A549 (cell line): ENCODE results near the gene MEGF6. TPM values are rescaled to one million over a fixed set of nuclear protein-coding genes. Genes with fewer than 3 reads are reported as not detected.

ENCODE experiments used
- ATAC-seq, 2 experiments: fragments of 200-7000 bp in 1 of 2; fragments of >200 bp in 1 of 2; cut with Nextera tagmentation in 1 of 2; cut with Tn5 transposase in 1 of 2; 3 replicates each; pipeline versions ENCODE4 v1.8.0 to v1.9.1; 2018 to 2020; ENCODE audit warnings: mild to moderate bottlenecking in 1 of 2, moderate library complexity in 1 of 2
- CTCF ChIA-PET: fragments of 300-600 bp; sonication (Branson Sonifier 250); formaldehyde crosslinking; extraction: SDS; loops from one replicate; lab custom pipeline; 2021; ENCODE audit warnings: antibody characterized with exemption, inconsistent platforms; lab: Yijun Ruan, JAX
- POLR2A ChIA-PET: fragments of 350-600 bp; formaldehyde crosslinking; extraction: SDS; loops from one replicate; lab custom pipeline; 2021; ENCODE audit warnings: antibody characterized with exemption, inconsistent platforms; lab: Yijun Ruan, JAX
- DNase-seq, 2 experiments: peaks; one replicate each; pipeline versions ENCODE4 v3.0.0 to v3.0.0-alpha.2; 2011 to 2016; ENCODE audit warnings: low read depth in 1 of 2, low spot score in 1 of 2
- FAIRE-seq: peaks from 2 replicates; lab custom pipeline; 2011; peaks lifted over from hg19 to GRCh38; lab: Jason Lieb, UNC
- H3K27ac ChIP-seq, 2 experiments: fragments of >200 bp; sonication (Bioruptor Twin); formaldehyde crosslinking; 3 replicates each; pipeline ENCODE4 v1.5.1; 2016 to 2017
- H3K4me1 ChIP-seq: fragments of >200 bp; sonication (Bioruptor Twin); formaldehyde crosslinking; 3 replicates; pipeline ENCODE4 v1.6.1; 2016
- H3K4me2 ChIP-seq: fragments of >200 bp; sonication (Bioruptor Twin); formaldehyde crosslinking; 3 replicates; pipeline ENCODE4 v1.6.1; 2016
- H3K4me3 ChIP-seq: fragments of >200 bp; sonication (Bioruptor Twin); formaldehyde crosslinking; 3 replicates; pipeline ENCODE4 v1.5.1; 2016
- H3K9me3 ChIP-seq: fragments of >200 bp; sonication (Bioruptor Twin); formaldehyde crosslinking; 3 replicates; pipeline ENCODE4 v1.6.1; 2016
- CBX2 ChIP-seq: fragments of 200-600 bp; sonication (generic); IDR thresholded peaks from 2 replicates; pipeline ENCODE4 v1.6.1; 2016; ENCODE audit warnings: low read depth, mild to moderate bottlenecking, borderline replicate concordance
- CEBPB ChIP-seq, 2 experiments: fragments of >200 bp in 1 of 2; sonication (Bioruptor Twin) in 1 of 2; formaldehyde crosslinking in 1 of 2; IDR thresholded peaks; 2 replicates each; pipeline ENCODE4 v1.6.1; 2012 to 2016
- CTCF ChIP-seq: fragments of >200 bp; sonication (Bioruptor Twin); formaldehyde crosslinking; IDR thresholded peaks from 3 replicates; pipeline ENCODE4 v1.5.1; 2016
- FOSB ChIP-seq: fragments of 250-450 bp; sonication (Bioruptor Pico); IDR thresholded peaks from 2 replicates; pipeline ENCODE4 v1.5.0; 2020; ENCODE audit warnings: mild to moderate bottlenecking, moderate library complexity
- GATA3 ChIP-seq: IDR thresholded peaks from 2 replicates; pipeline ENCODE4 v1.6.1; 2012; ENCODE audit warnings: borderline replicate concordance
- HEYL ChIP-seq: fragments of 250-450 bp; sonication (Bioruptor Pico); IDR thresholded peaks from 2 replicates; pipeline ENCODE4 v1.8.0; 2021; ENCODE audit warnings: mild to moderate bottlenecking, moderate library complexity
- JUNB ChIP-seq: fragments of >200 bp; sonication (Bioruptor Twin); formaldehyde crosslinking; IDR thresholded peaks from 2 replicates; pipeline ENCODE4 v1.6.1; 2016
- NR3C1 ChIP-seq: fragments of >200 bp; sonication (Bioruptor Twin); formaldehyde crosslinking; IDR thresholded peaks from 3 replicates; pipeline ENCODE4 v1.6.1; 2017
- RAD21 ChIP-seq, 2 experiments: fragments of >200 bp in 1 of 2; sonication (Bioruptor Twin) in 1 of 2; formaldehyde crosslinking in 1 of 2; IDR thresholded peaks in 1 of 2; conservative IDR thresholded peaks in 1 of 2; 2 replicates in 1 of 2; 3 replicates in 1 of 2; pipeline ENCODE4 v1.6.1; 2012 to 2018; ENCODE audit warnings: inconsistent platforms in 1 of 2
- RARB ChIP-seq: fragments of 250-450 bp; sonication (Bioruptor Pico); IDR thresholded peaks from 2 replicates; pipeline ENCODE4 v1.8.0; 2021; ENCODE audit warnings: mild to moderate bottlenecking, moderate library complexity
- RCOR1 ChIP-seq: fragments of 150-350 bp; IDR thresholded peaks from 2 replicates; pipeline ENCODE4 v1.6.1; 2014; ENCODE audit warnings: antibody characterized with exemption, low read length, low read depth
- WGBS: methylation state at CpG from one replicate; pipeline ENCODE4 v1.1.6; 2017; ENCODE audit errors: missing lambda C conversion rate; 5-methylcytosine and 5-hydroxymethylcytosine counted together
- polyA plus RNA-seq, 4 experiments: library from polyadenylated mRNA; depleted of rRNA in 3 of 4; stranded (reverse); fragments of >200 nt; fragmentation: RNase III in 1 of 4; extraction: RNeasy Plus Mini Kit Qiagen cat#74134 plus additional on column Dnase treatment in 1 of 4; gene quantifications; 2 replicates in 3 of 4; 3 replicates in 1 of 4; pipeline ENCODE4 v1.2.3, GENCODE V29; 2011 to 2017
- TF ChIP-seq, protein P1 (sequence below): fragments of 200-600 bp; sonication (generic); IDR thresholded peaks from 2 replicates; pipeline ENCODE4 v1.6.1; 2016; ENCODE audit warnings: antibody characterized with exemption, mild to moderate bottlenecking, moderate library complexity
- TF ChIP-seq, protein P2 (sequence below): IDR thresholded peaks from 2 replicates; pipeline ENCODE4 v1.6.1; 2012
- TF ChIP-seq, protein P3 (sequence below): IDR thresholded peaks from 2 replicates; pipeline ENCODE4 v1.6.1; 2012

The MEGF6 gene
- polyA plus RNA-seq, 2 of the 4 experiments (the other 2 are of a cell fraction): 0.66 to 13.7 TPM

- POLR2A ChIA-PET: no interaction called here
- no peak for FAIRE-seq
- WGBS: 81% methylated on average over 5 of the region's 11 CpGs
- Histone ChIP-seq H3K4me2 (no peak overlapping the region), H3K27ac (no peak overlapping the region), H3K9me3 (no peaks in the 10 kb centered on the region), H3K4me3 (no peak overlapping the region), H3K4me1 (peaks cover 3% of the 10 kb centered on the region; the same call in 1 of the 3 replicates)
- TF ChIP-seq CTCF (no peak), HEYL (CRISPR knock-in tag) (no peak), RARB (no peak), RCOR1 (no peak)
- TF ChIP-seq, protein P1, sequence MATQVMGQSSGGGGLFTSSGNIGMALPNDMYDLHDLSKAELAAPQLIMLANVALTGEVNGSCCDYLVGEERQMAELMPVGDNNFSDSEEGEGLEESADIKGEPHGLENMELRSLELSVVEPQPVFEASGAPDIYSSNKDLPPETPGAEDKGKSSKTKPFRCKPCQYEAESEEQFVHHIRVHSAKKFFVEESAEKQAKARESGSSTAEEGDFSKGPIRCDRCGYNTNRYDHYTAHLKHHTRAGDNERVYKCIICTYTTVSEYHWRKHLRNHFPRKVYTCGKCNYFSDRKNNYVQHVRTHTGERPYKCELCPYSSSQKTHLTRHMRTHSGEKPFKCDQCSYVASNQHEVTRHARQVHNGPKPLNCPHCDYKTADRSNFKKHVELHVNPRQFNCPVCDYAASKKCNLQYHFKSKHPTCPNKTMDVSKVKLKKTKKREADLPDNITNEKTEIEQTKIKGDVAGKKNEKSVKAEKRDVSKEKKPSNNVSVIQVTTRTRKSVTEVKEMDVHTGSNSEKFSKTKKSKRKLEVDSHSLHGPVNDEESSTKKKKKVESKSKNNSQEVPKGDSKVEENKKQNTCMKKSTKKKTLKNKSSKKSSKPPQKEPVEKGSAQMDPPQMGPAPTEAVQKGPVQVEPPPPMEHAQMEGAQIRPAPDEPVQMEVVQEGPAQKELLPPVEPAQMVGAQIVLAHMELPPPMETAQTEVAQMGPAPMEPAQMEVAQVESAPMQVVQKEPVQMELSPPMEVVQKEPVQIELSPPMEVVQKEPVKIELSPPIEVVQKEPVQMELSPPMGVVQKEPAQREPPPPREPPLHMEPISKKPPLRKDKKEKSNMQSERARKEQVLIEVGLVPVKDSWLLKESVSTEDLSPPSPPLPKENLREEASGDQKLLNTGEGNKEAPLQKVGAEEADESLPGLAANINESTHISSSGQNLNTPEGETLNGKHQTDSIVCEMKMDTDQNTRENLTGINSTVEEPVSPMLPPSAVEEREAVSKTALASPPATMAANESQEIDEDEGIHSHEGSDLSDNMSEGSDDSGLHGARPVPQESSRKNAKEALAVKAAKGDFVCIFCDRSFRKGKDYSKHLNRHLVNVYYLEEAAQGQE: no peak
- DNase-seq: no peak
- no peak for ATAC-seq
- CTCF ChIA-PET: interaction anchor here (1.6 to 3.6 kb wide), 2 partner anchors 12 to 154 kb away, joined by 4 to 33 read pairs; no protein-coding TSS in a partner anchor
These were observed 146.7 kb downstream of the MEGF6 start for GRCh38 chr1:3464649-3465025.

DNA sequence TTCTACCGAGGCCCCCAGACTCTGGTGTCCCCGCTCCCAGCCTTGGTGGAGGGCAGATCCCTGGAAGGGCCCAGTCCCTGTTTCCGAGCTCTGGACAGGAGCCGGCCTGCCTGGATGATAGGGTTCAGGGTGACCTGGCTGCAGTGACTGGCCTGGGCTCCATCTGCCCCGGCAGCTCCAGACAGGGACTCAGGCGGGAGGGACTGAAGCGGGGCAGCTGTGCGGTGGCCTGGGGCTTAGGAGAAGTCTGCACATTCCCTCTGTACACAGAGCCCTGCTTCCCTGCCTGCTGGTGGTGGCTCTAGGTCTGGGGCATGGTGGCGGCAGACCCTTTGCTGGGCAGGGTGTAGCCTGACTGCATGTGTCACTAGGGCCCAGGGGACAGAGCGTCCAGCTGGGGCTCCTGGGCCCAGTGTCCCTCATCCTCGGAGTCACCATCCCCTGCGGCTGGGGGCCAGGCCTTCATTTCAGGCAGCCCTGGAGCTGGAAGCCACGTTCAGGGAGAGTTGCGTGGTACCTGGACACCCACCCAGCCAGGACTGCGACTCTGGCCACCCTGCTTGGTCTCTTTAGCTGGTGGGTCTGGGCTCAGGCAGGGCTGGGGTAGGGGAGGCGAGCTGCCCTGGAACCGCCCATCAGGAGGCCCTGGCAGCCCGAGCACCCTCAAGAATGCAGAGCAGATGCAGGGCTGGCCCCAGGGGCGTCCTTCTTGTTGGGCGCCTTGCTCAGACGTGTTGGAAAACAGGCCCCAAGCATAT is 147.2 kb downstream of the MEGF6 start:
- Histone ChIP-seq H3K4me1 (peaks cover 3% of the 10 kb centered on the region; the same call in 1 of the 3 replicates), H3K27ac (no peak overlapping the region), H3K4me3 (no peak overlapping the region), H3K9me3 (no peaks in the 10 kb centered on the region), H3K4me2 (no peak overlapping the region)
- ChIA-PET CTCF (interaction anchor here (1.6 to 3.6 kb wide), 3 partner anchors 8 to 155 kb away, joined by 4 to 33 read pairs (median 16); no protein-coding TSS in a partner anchor), POLR2A (no interaction called here)
- ATAC-seq: no peak
- DNase-seq: no peak
- no peak for FAIRE-seq
- no peak for TF ChIP-seq JUNB
- TF ChIP-seq FOSB (CRISPR knock-in tag): no peak
- TF ChIP-seq CTCF: no peak
- TF ChIP-seq, protein P2, sequence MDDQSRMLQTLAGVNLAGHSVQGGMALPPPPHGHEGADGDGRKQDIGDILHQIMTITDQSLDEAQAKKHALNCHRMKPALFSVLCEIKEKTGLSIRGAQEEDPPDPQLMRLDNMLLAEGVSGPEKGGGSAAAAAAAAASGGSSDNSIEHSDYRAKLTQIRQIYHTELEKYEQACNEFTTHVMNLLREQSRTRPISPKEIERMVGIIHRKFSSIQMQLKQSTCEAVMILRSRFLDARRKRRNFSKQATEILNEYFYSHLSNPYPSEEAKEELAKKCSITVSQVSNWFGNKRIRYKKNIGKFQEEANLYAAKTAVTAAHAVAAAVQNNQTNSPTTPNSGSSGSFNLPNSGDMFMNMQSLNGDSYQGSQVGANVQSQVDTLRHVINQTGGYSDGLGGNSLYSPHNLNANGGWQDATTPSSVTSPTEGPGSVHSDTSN: no peak
- TF ChIP-seq, protein P1: no peak
- no peak for TF ChIP-seq CBX2
- no peak for TF ChIP-seq NR3C1
- no peak for TF ChIP-seq CEBPB (IDR thresholded peaks at IDR 0.05)
- TF ChIP-seq RAD21 (conservative IDR thresholded peaks at IDR 0.05 in 1 of 2, IDR thresholded peaks at IDR 0.05 in 1 of 2): no peak
- TF ChIP-seq GATA3: no peak
- TF ChIP-seq, protein P3, sequence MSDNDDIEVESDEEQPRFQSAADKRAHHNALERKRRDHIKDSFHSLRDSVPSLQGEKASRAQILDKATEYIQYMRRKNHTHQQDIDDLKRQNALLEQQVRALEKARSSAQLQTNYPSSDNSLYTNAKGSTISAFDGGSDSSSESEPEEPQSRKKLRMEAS: no peak
- TF ChIP-seq, all 56 proteins: peak for 0
- WGBS: 100% methylated on average over 1 of the region's 21 CpGs
